HepG2 (cell line): ENCODE results near the gene ZNF121. TPM values are rescaled to one million over a fixed set of nuclear protein-coding genes. Genes with fewer than 3 reads are reported as not detected.

Experiments used
- ATF2 ChIP-seq: sonication (generic); formaldehyde crosslinking; IDR thresholded peaks from 2 replicates; pipeline ENCODE4 v1.4.0; 2020; ENCODE audit warnings: missing genetic modification reagents
- ATM ChIP-seq: fragments of 450-650 bp; IDR thresholded peaks from 2 replicates; pipeline ENCODE4 v1.7.1; 2017; ENCODE audit warnings: mild to moderate bottlenecking, borderline replicate concordance
- ELF1 ChIP-seq: sonication (generic); formaldehyde crosslinking; IDR thresholded peaks from 2 replicates; pipeline ENCODE4 v1.4.0; 2020; ENCODE audit warnings: missing genetic modification reagents
- HDAC1 ChIP-seq: sonication (generic); formaldehyde crosslinking; IDR thresholded peaks from 2 replicates; pipeline ENCODE4 v1.5.1; 2020; ENCODE audit warnings: mild to moderate bottlenecking, missing genetic modification reagents
- HNRNPH1 ChIP-seq: fragments of 200-400 bp; formaldehyde crosslinking; optimal IDR thresholded peaks from 2 replicates; pipeline ENCODE3; 2017; ENCODE audit warnings: mild to moderate bottlenecking, low read depth, low read length
- KDM3A ChIP-seq: IDR thresholded peaks from 2 replicates; pipeline ENCODE4 v1.6.1; 2018; ENCODE audit warnings: low read depth, missing compliant biosample characterization
- MATR3 ChIP-seq: sonication (generic); formaldehyde crosslinking; IDR thresholded peaks from 2 replicates; pipeline ENCODE4 v1.4.0; 2020; ENCODE audit warnings: missing genetic modification reagents
- NFKB2 ChIP-seq: sonication (generic); formaldehyde crosslinking; IDR thresholded peaks from 2 replicates; pipeline ENCODE4 v1.4.0; 2020; ENCODE audit warnings: missing genetic modification reagents, borderline replicate concordance
- POGK ChIP-seq: sonication (generic); formaldehyde crosslinking; conservative IDR thresholded peaks from 2 replicates; pipeline ENCODE4 v1.8.0; 2022; ENCODE audit warnings: mild to moderate bottlenecking, moderate library complexity, missing genetic modification reagents
- PRPF4 ChIP-seq: fragments of 200-400 bp; formaldehyde crosslinking; IDR thresholded peaks from 2 replicates; pipeline ENCODE4 v1.6.1; 2016; ENCODE audit warnings: low read length, low read depth; ENCODE audit not compliant: poor library complexity, severe bottlenecking
- RORA ChIP-seq: sonication (generic); formaldehyde crosslinking; IDR thresholded peaks from 2 replicates; pipeline ENCODE4 v1.5.0; 2020; ENCODE audit warnings: mild to moderate bottlenecking, missing genetic modification reagents, moderate library complexity
- SRSF9 ChIP-seq: fragments of 200-400 bp; formaldehyde crosslinking; IDR thresholded peaks from 2 replicates; pipeline ENCODE4 v1.6.1; 2018; ENCODE audit warnings: borderline replicate concordance, mild to moderate bottlenecking, low read depth, low read length; ENCODE audit not compliant: insufficient read depth, poor library complexity, severe bottlenecking
- SSRP1 ChIP-seq: IDR thresholded peaks from 2 replicates; pipeline ENCODE4 v1.6.1; 2016; ENCODE audit warnings: control low read depth
- SUZ12 ChIP-seq: fragments of 150-350 bp; IDR thresholded peaks from 2 replicates; pipeline ENCODE4 v1.6.1; 2014; ENCODE audit warnings: low read depth, low read length
- TBX2 ChIP-seq: sonication (generic); formaldehyde crosslinking; IDR thresholded peaks from 2 replicates; pipeline ENCODE4 v1.5.0; 2020; ENCODE audit warnings: missing genetic modification reagents, mild to moderate bottlenecking, borderline replicate concordance
- TFE3 ChIP-seq: IDR thresholded peaks from 2 replicates; pipeline ENCODE4 v1.6.1; 2016
- XBP1 ChIP-seq: sonication (generic); formaldehyde crosslinking; IDR thresholded peaks from 2 replicates; pipeline ENCODE4 v1.5.0; 2020; ENCODE audit warnings: missing genetic modification reagents
- ZBTB38 ChIP-seq: sonication (generic); formaldehyde crosslinking; IDR thresholded peaks from 2 replicates; pipeline ENCODE4 v1.5.1; 2020; ENCODE audit warnings: mild to moderate bottlenecking, missing genetic modification reagents
- ZNF234 ChIP-seq: sonication (generic); formaldehyde crosslinking; conservative IDR thresholded peaks from 2 replicates; pipeline ENCODE4 v1.5.1; 2020; ENCODE audit warnings: mild to moderate bottlenecking, missing genetic modification reagents
- ZNF263 ChIP-seq: sonication (generic); formaldehyde crosslinking; IDR thresholded peaks from 2 replicates; pipeline ENCODE4 v1.4.0; 2020; ENCODE audit warnings: missing genetic modification reagents
- ZNF34 ChIP-seq: sonication (generic); formaldehyde crosslinking; IDR thresholded peaks from 2 replicates; pipeline ENCODE4 v1.4.0; 2020; ENCODE audit warnings: mild to moderate bottlenecking, missing genetic modification reagents, borderline replicate concordance
- ZNF557 ChIP-seq: sonication (generic); formaldehyde crosslinking; IDR thresholded peaks from 2 replicates; pipeline ENCODE4 v1.4.0; 2020; ENCODE audit warnings: missing genetic modification reagents
- ZNF644 ChIP-seq: IDR thresholded peaks from 2 replicates; pipeline ENCODE4 v1.6.1; 2016; ENCODE audit warnings: low read depth
- ZNF691 ChIP-seq: sonication (generic); formaldehyde crosslinking; IDR thresholded peaks from 2 replicates; pipeline ENCODE4 v1.4.0; 2020; ENCODE audit warnings: missing genetic modification reagents, low read depth, mild to moderate bottlenecking, borderline replicate concordance
- ZNF775 ChIP-seq: sonication (generic); formaldehyde crosslinking; IDR thresholded peaks from 2 replicates; pipeline ENCODE4 v1.4.0; 2020; ENCODE audit warnings: missing genetic modification reagents, mild to moderate bottlenecking, moderate library complexity, borderline replicate concordance
- polyA plus RNA-seq, 8 experiments: library from polyadenylated mRNA; depleted of rRNA in 3 of 8; stranded (reverse) in 7 of 8; unstranded in 1 of 8; fragments of >200 nt; fragmentation: Illumina TruSeq in 4 of 8; extraction: Trizol in 4 of 8; gene quantifications; 2 replicates each; pipeline versions ENCODE4 v1.2.1 to v1.2.3, GENCODE V29; 2011 to 2016; ENCODE audit warnings: low read depth in 4 of 8, missing spikeins in 1 of 8, mixed read lengths in 1 of 8; ENCODE audit not compliant: insufficient read depth in 1 of 8
- total RNA-seq, 5 experiments: library from RNA; depleted of rRNA; stranded (reverse); fragments of >200 nt; fragmentation: Illumina TruSeq; extraction: Trizol; gene quantifications; 2 replicates each; pipeline ENCODE4 v1.2.3, GENCODE V29; 2016; ENCODE audit warnings: low read depth in 1 of 5

ZNF121 gene
- total and polyA plus RNA-seq, 2 of the 13 experiments (the other 11 are each of a cell fraction or from before 2014, with no cell fraction given): 7.8 to 56.3 TPM

- TF ChIP-seq ZNF644: no peak
- TF ChIP-seq SUZ12: no peak
- no peak for TF ChIP-seq ZNF691 (CRISPR knock-in tag)
- no peak for TF ChIP-seq PRPF4
- peak; percentile 50; the same call in 1 of the 2 replicates for TF ChIP-seq ELF1
- peak; percentile 82; the same call in 1 of the 2 replicates for TF ChIP-seq NFKB2 (CRISPR knock-in tag)
- TF ChIP-seq HNRNPH1: no peak
- peak; percentile 90 for TF ChIP-seq HDAC1 (CRISPR knock-in tag)
- TF ChIP-seq ATM: no peak
- TF ChIP-seq ZNF234 (CRISPR knock-in tag): no peak
- no peak for TF ChIP-seq POGK
- TF ChIP-seq ATF2 (CRISPR knock-in tag): peak; percentile 85
- TF ChIP-seq SSRP1 (CRISPR knock-in tag): no peak
- TF ChIP-seq RORA (CRISPR knock-in tag): no peak
- no peak for TF ChIP-seq KDM3A
- TF ChIP-seq SRSF9: no peak
- peak; percentile 62; the same call in 1 of the 2 replicates for TF ChIP-seq TBX2
- no peak; the same call in 1 of the 2 replicates for TF ChIP-seq ZBTB38
- TF ChIP-seq MATR3 (CRISPR knock-in tag): no peak
- TF ChIP-seq ZNF775 (CRISPR knock-in tag): no peak
- TF ChIP-seq TFE3 (CRISPR knock-in tag): no peak
- TF ChIP-seq XBP1 (CRISPR knock-in tag): no peak
- peak; percentile 51 for TF ChIP-seq ZNF263 (CRISPR knock-in tag)
- no peak for TF ChIP-seq ZNF557 (CRISPR knock-in tag)
- no peak for TF ChIP-seq ZNF34 (CRISPR knock-in tag)
These were observed 45.9 kb downstream of the ZNF121 start, which contains the start of gene ZNF426 (continued) for GRCh38 chr19:9538183-9539058.
